Sigmoid colon (tissue), 7 donors: ENCODE measurements around the gene ABLIM2. TPM values are rescaled to one million over a fixed set of nuclear protein-coding genes. Genes with fewer than 3 reads are reported as not detected.

Experiments used
- DNase-seq: peaks from one replicate; pipeline ENCODE4 v3.0.0-alpha.2; 2019
- H3K27ac ChIP-seq, 4 donors: fragments of 200-600 bp; sonication (generic); one replicate each; pipeline ENCODE4 v1.5.1; 2016 to 2019; ENCODE audit warnings: mild to moderate bottlenecking in 1 of 4
- H3K27me3 ChIP-seq, 3 donors: fragments of 200-600 bp; sonication (generic); one replicate each; pipeline ENCODE4 v1.5.1; 2019; ENCODE audit warnings: mild to moderate bottlenecking in 1 of 3
- H3K36me3 ChIP-seq, 4 donors: fragments of 200-600 bp; sonication (generic); one replicate each; pipeline ENCODE4 v1.5.1; 2016 to 2019
- H3K4me1 ChIP-seq, 4 donors: fragments of 200-600 bp; sonication (generic); one replicate each; pipeline ENCODE4 v1.5.1; 2017 to 2019
- H3K4me3 ChIP-seq, 4 donors: fragments of 200-600 bp; sonication (generic); one replicate each; pipeline ENCODE4 v1.5.1; 2017 to 2019; ENCODE audit warnings: mild to moderate bottlenecking in 2 of 4, moderate library complexity in 1 of 4
- H3K9me3 ChIP-seq, 4 donors: fragments of 200-600 bp in 3 of 4; sonication (generic) in 3 of 4; one replicate each; pipeline versions ENCODE4 v1.5.1 to v1.6.1; 2013 to 2019
- CTCF ChIP-seq, 4 experiments: fragments of 450-650 bp in 3 of 4; fragments of 200-600 bp in 1 of 4; IDR thresholded peaks; one replicate each; pipeline ENCODE4 v1.5.1; 2016 to 2019; ENCODE audit warnings: antibody characterized with exemption in 4 of 4, mild to moderate bottlenecking in 3 of 4, moderate library complexity in 2 of 4
- EP300 ChIP-seq, 4 donors: sonication (generic); formaldehyde crosslinking; IDR thresholded peaks; one replicate each; pipeline ENCODE4 v1.6.1; 2017; ENCODE audit warnings: antibody characterized with exemption in 4 of 4
- POLR2A ChIP-seq, 2 donors: fragments of 450-650 bp; IDR thresholded peaks; one replicate each; pipeline ENCODE4 v1.6.1; 2016; ENCODE audit warnings: antibody characterized with exemption in 2 of 2, mild to moderate bottlenecking in 2 of 2, moderate library complexity in 2 of 2
- POLR2AphosphoS5 ChIP-seq, 4 donors: sonication (generic); formaldehyde crosslinking; IDR thresholded peaks; one replicate each; pipeline ENCODE4 v1.6.1; 2017; ENCODE audit warnings: antibody characterized with exemption in 4 of 4
- WGBS, 2 donors: extraction: QIAGEN DNeasy Blood & Tissue Kit; methylation state at CpG; one replicate each; pipeline ENCODE4 v1.1.7; 2013; 5-methylcytosine and 5-hydroxymethylcytosine counted together
- intact Hi-C: fragments of 100-400 bp; cut with DNase I; formaldehyde crosslinking; loops from one replicate; pipeline ENCODE4 v1.15.1; 2023
- polyA plus RNA-seq, 3 donors: library from polyadenylated mRNA; stranded (reverse); fragments of 200-250 nt; gene quantifications; one replicate each; pipeline ENCODE4 v1.2.3, GENCODE V29; 2013
- total RNA-seq, 4 donors: library from RNA; depleted of rRNA; stranded (reverse); fragments of >200 nt; gene quantifications; one replicate each; pipeline ENCODE4 v1.1.0, GENCODE V29; 2016
- donor health status: healthy with polysubstance abuse.
- donor health status: Bipolar disorder and iron deficiency.
- donor health status: healthy.

Gene ABLIM2
- total and polyA plus RNA-seq, 7 donors: 3.1 to 15.0 (median 7.4) TPM

- no peak for DNase-seq
- intact Hi-C loops: no loop called here
- no peaks in the 10 kb centered on the region for H3K27me3 ChIP-seq
- WGBS, 2 donors: 74 to 77% methylated on average over 3 of the region's 3 CpGs
- H3K4me1 ChIP-seq: no peaks in the 10 kb centered on the region
- TF ChIP-seq CTCF (IDR thresholded peaks at IDR 0.05) (no peak), POLR2AphosphoS5 (IDR thresholded peaks at IDR 0.05) (no peak)
- H3K27ac ChIP-seq: no peak overlapping the region
- H3K4me3 ChIP-seq: no peak overlapping the region
- H3K36me3 ChIP-seq: no peaks in the 10 kb centered on the region
- H3K9me3 ChIP-seq: no peaks in the 10 kb centered on the region
Observed at GRCh38 chr4:8026453-8026852, 132.2 kb downstream of the ABLIM2 start.

- H3K27me3 ChIP-seq: no peaks in the 10 kb centered on the region
- H3K4me1 ChIP-seq: no peaks in the 10 kb centered on the region
- TF ChIP-seq POLR2A (IDR thresholded peaks at IDR 0.05) (no peak), POLR2AphosphoS5 (IDR thresholded peaks at IDR 0.05) (no peak), EP300 (IDR thresholded peaks at IDR 0.05) (no peak), CTCF (IDR thresholded peaks at IDR 0.05) (no peak)
- H3K27ac ChIP-seq: no peak overlapping the region
- 89 to 92% methylated on average over 9 of the region's 9 CpGs for WGBS, 2 donors
- no peak overlapping the region for H3K4me3 ChIP-seq
- DNase-seq: no peak
- intact Hi-C loops: no loop called here
- no peaks in the 10 kb centered on the region for H3K9me3 ChIP-seq
- H3K36me3 ChIP-seq: no peaks in the 10 kb centered on the region
Observed at GRCh38 chr4:8025668-8026067, 132.9 kb downstream of the ABLIM2 start.

- no peak for DNase-seq
- Histone ChIP-seq H3K27ac (no peak overlapping the region), H3K4me3 (no peak overlapping the region), H3K4me1 (no peaks in the 10 kb centered on the region), H3K9me3 (no peaks in the 10 kb centered on the region), H3K27me3 (no peaks in the 10 kb centered on the region), H3K36me3 (no peaks in the 10 kb centered on the region)
- intact Hi-C loops: no loop called here
- TF ChIP-seq POLR2A (IDR thresholded peaks at IDR 0.05): no peak
- TF ChIP-seq EP300 (IDR thresholded peaks at IDR 0.05): no peak
- TF ChIP-seq POLR2AphosphoS5 (IDR thresholded peaks at IDR 0.05): no peak
- no peak for TF ChIP-seq CTCF (IDR thresholded peaks at IDR 0.05)
- WGBS, 2 donors: 69 to 85% methylated on average over 25 of the region's 25 CpGs
Observed at GRCh38 chr4:8024073-8024786, 134.4 kb downstream of the ABLIM2 start.

GRCh38 chr4:8023696-8024033 lies 134.9 kb downstream of the ABLIM2 start:
- TF ChIP-seq EP300 (IDR thresholded peaks at IDR 0.05) (no peak), POLR2A (IDR thresholded peaks at IDR 0.05) (no peak), POLR2AphosphoS5 (IDR thresholded peaks at IDR 0.05) (no peak), CTCF (IDR thresholded peaks at IDR 0.05) (no peak)
- H3K36me3 ChIP-seq: no peaks in the 10 kb centered on the region
- intact Hi-C loops: no loop called here
- 55 to 75% methylated on average over 8 of the region's 8 CpGs for WGBS, 2 donors
- H3K27me3 ChIP-seq: no peaks in the 10 kb centered on the region
- DNase-seq: no peak
- H3K4me3 ChIP-seq: no peak overlapping the region
- no peak overlapping the region for H3K27ac ChIP-seq
- no peaks in the 10 kb centered on the region for H3K9me3 ChIP-seq
- H3K4me1 ChIP-seq: no peaks in the 10 kb centered on the region
